HG03558 (cell line): Measurements from ENCODE around the gene HCRT.

Experiments
- ATAC-seq: cut with Tn5 transposase; IDR thresholded peaks from one replicate; pipeline ENCODE4 v1.9.1; 2021; ENCODE audit warnings: moderate number of reproducible peaks; ENCODE audit not compliant: unreplicated experiment; ENCODE audit errors: extremely low read depth

HCRT gene

GRCh38 chr17:42180922-42181850 lies 4.1 kb downstream of the HCRT start, which contains the start of gene KCNH4:
TSS of gene KCNH4 (minus strand) at chr17:42181142. CDS start at chr17:42180945, 197 bp downstream.
- ATAC-seq, result no peak

DNA sequence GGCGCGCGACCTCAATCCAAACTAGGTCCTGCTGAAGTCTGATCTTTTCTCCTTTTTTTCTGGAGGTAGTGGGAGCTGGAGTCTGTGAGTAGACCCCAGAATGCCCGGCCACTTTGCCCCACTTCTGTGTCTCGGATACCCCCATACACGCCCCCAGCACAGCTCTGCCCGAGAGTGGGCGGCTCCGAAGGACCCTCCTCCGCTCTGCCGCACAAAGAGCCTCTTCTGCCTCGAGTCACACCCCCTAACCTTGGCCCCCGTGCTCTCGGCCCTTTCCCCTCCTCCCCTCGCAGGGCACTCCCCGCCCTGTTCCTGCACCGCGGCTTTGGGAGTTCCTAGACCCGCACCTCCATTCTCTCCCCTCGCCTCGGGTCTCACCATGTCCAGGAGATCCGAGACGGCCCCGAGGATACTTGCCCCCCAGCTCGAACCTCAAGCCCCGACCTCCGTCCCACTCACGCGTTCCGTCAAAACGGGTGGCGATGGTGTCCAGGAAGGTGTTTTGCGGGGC lies 4.8 kb downstream of the HCRT start:
- no peak for ATAC-seq

DNA sequence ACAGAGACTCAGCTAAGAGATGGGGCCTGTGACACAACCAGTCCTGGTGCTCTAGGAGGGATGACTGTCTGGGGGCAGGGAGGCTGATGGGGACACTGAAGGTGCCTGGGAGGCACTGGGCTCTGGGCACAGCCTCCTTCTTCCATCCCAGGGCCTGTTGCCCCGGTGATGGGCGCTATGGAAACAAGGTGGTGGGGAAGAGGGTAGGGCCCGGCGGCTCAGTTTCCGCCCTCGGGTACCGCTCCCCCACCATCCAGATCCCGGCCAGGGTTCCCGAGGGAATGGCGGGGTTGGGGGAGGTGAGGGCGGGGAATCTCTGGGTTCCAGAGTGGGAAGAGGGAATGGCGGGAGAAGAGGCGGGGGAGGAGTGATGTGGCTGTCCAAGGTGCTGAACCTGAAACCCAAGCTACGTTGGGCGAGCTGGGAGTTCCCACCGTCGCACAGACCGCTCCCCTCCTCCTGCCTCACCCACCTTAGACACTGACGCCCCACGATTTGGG lies 5.3 kb downstream of the HCRT start:
- no peak for ATAC-seq

GRCh38 chr17:42179335-42179734 lies 5.9 kb downstream of the HCRT start:
- ATAC-seq, result no peak

DNA sequence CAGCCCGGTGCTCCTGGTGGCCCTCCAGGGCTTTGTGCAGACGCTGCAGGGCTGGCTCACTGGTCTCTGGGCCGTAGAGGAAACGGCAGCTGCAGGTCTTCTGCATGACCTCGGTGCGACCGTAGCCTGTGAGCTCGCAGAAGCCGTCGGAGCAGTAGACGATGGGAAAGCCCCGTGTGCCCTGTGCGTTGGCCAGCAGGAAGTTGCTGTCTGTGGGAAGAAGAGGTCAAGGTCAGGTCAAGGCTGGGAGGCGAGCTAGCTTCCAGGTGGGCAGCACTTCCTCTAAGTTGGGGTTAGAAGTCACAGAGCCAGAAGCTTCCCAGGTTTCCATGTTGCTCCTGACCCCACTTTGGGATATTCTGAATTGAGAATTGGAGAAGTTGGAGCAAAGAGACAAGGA lies 6.4 kb downstream of the HCRT start:
- ATAC-seq, result no peak

GRCh38 chr17:42177684-42178083 lies 7.6 kb downstream of the HCRT start:
- ATAC-seq, result no peak

DNA sequence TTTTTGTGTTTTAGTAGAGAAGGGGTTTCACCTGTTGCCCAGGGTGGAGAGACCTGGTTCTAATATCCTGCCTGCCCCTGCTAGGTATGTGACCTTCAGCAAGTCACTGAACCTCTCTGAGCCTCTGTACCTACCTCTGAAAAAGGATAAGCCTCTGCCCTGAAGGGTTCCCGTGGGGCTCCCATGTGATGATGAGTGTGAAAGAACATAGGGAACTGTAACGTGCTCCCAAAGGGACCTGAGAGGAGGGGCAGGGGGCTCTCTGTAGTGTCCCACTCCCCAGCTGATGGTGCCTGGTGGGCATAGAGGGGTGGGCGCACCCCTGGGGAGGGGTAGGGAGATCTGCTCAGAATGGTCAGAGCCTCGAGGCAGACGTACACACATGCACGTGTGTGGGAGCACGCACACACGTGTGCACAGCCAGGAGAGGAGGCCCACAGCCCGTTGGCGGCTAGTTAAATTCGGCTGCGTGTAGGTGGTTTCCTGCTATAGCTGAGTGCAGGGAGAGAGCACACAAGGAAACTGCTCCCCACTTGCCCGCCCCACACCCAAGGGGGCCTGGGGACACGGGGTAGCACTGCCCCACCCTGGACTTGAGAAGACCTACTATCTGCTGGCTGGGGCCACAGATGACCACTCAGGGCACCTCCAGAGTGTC lies 11.0 kb downstream of the HCRT start:
- no peak for ATAC-seq

- no peak for ATAC-seq
Measured at GRCh38 chr17:42171831-42172230, 13.4 kb downstream of the HCRT start.

GRCh38 chr17:42169351-42169750 lies 15.9 kb downstream of the HCRT start:
- ATAC-seq, result no peak

- ATAC-seq, result no peak
Measured at GRCh38 chr17:42167807-42168206, 17.4 kb downstream of the HCRT start.

DNA sequence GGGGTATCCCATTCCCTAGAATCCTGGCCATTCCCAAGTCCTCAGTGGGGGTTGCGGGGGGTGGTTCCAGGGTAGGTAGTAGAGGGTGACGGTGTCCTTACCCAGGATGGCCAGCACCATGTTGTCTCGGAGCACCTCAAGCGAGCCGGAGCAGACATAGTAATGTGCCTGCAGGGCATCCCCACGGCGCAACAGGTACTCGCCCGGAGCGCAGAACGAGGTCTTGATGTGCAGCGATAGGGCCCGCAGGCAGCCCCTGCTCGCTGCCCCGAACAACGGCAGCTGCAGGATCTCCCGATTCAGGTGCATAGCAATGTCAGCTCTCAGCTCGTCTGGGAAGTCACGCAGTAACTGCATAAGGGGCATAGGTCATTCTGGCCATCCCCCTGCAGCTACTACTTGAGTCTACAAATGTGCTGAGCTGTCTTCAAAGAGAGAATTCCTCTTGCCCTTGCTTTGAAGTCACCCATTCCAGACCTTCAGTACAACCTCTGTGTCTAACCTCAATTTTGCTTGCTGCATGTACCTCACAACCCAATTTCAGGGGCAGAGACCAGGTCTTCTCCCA lies 19.0 kb downstream of the HCRT start:
- ATAC-seq, result no peak

- ATAC-seq, result no peak
Measured at GRCh38 chr17:42165751-42166150, 19.5 kb downstream of the HCRT start.

DNA sequence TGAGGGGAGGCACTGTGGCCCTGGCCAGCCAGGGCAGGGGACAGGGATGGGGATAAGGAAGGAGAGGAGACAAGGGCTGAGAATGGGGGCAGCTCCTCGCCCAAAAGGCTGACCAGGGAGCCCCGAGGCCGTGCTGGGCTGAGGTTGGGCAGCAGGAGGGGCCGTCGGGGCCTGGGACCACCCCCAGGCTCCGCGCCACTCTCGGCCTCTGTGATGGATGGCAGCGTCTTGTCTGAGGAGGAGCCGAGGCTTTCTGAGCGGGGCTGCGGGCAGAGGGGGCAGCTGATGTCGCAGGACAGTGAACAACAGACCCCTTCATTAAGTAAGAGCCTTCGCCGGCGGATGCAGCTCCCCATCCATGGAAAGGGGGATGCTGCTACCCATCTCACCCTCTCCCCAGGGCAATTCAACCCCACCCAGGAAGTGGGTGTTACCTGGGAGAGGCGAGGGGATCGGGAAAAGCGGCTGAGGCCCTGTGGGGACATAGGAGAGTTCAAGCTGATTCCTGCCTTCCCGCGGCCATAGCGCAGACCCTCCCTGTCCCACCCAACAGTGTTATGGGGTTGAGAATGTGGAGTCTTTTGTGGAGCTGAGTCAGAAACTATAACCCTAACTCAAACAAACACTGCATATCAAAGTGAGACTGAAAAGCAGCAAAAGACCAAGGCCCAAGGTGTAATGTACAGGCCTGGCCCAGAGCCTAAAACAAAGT lies 21.4 kb downstream of the HCRT start:
- ATAC-seq, result no peak

DNA sequence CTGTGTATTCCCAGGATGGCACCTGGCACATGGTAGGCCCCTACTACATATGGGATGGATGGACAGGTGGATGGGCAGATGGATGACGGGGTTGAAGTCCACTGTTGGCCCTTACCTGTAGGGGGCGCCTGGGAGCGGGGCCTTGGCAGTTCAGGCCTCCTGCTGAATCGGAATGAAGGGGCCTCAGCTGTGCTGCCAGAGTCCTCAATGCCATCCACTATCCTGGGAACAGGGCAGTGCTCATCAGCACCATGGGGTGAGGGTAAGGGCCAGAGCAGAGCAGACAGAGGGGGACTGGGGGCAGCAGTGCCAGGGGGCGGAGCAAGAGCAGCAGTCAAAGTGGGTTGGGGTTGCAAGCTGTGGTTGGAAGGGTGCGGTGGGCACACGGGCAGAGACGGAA lies 22.1 kb downstream of the HCRT start:
- no peak for ATAC-seq

DNA sequence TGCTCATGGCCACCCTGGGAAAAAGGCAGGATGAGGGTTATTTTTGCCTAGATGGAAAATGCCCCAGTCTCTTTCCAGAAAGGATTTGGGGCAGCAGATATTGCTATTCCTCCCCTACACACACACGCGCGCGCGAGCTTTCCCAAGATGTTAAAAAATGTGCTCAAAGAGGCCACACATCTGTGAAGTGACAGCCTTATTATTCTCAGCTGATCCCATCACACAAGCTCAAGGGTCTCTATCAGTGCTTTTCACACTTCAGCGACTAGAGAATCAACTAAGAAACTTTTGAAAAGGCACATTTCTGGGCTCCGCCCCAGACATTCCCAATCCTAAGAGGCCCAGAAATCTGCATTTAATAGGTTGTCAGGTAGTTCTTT lies 24.7 kb downstream of the HCRT start:
- no peak for ATAC-seq

- no peak for ATAC-seq
Measured at GRCh38 chr17:42159796-42160530, 25.3 kb downstream of the HCRT start.

DNA sequence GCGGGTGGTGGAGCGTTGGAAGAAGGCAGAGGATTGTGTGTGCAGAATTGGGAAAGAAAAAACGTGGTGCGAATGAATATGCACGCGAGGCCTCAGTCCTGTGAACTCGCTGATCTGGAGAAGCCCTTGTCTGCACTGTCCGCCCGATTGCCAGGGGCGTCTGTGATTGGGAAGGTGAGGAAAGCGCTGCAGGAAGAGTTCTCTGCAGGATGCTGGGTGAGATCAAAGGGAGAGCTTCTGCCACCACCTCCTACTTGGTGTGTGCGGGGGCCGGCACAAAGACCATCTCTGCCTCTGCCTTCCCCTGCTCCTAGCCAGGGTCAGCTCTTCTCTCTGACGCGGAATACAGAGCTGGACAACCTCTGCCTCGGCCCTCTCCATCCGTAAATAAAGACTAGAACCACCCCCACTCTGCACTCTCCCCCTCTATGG lies 29.6 kb downstream of the HCRT start:
- no peak for ATAC-seq

GRCh38 chr17:42153919-42154742 lies 31.1 kb downstream of the HCRT start:
- no peak for ATAC-seq
